HAP-1 (cell line): ENCODE results near the gene ABCB11.
A peak's percentile ranks its signal among the peaks of the same experiment; 100 is the strongest.

Experiments
- DNase-seq, 2 experiments: peaks; one replicate each; pipeline ENCODE4 v3.0.0-alpha.2; 2016 to 2020; ENCODE audit warnings: low spot score in 2 of 2
- H3K27me3 ChIP-seq: fragments of 250-450 bp; sonication (Bioruptor Pico); 2 replicates; pipeline ENCODE4 v1.5.1; 2020; ENCODE audit warnings: low read depth, mild to moderate bottlenecking, moderate library complexity
- H3K36me3 ChIP-seq: fragments of 250-450 bp; sonication (Bioruptor Pico); replicated peaks from 2 replicates; pipeline ENCODE4 v1.5.1; 2020; ENCODE audit warnings: mild to moderate bottlenecking
- H3K4me1 ChIP-seq: fragments of 250-450 bp; sonication (Bioruptor Pico); 2 replicates; pipeline ENCODE4 v1.5.1; 2020; ENCODE audit warnings: mild to moderate bottlenecking
- H3K4me3 ChIP-seq: fragments of 250-450 bp; sonication (Bioruptor Pico); 2 replicates; pipeline ENCODE4 v1.5.1; 2020; ENCODE audit warnings: mild to moderate bottlenecking, moderate library complexity
- H3K9me3 ChIP-seq: fragments of 250-450 bp; sonication (Bioruptor Pico); 2 replicates; pipeline ENCODE4 v1.5.1; 2020; ENCODE audit warnings: mild to moderate bottlenecking, moderate library complexity
- in situ Hi-C: fragments of 300-500 bp; cut with MboI; formaldehyde crosslinking; loops from 3 replicates; pipeline ENCODE4 v1.14.3; 2020; ENCODE audit warnings: low sequenced_read_pairs, inconsistent platforms, mixed read lengths

Gene ABCB11

GRCh38 chr2:168912901-168913369 is 118.2 kb downstream of the ABCB11 start:
- in situ Hi-C loops, result no loop called here
- H3K4me3 ChIP-seq, result no peak overlapping the region
- no peaks in the 10 kb centered on the region for H3K36me3 ChIP-seq
- DNase-seq, result no peak
- H3K9me3 ChIP-seq, result no peaks in the 10 kb centered on the region
- H3K4me1 ChIP-seq, result no peaks in the 10 kb centered on the region
- H3K27me3 ChIP-seq, result no peaks in the 10 kb centered on the region

GRCh38 chr2:168912466-168912865 is 118.7 kb downstream of the ABCB11 start:
- no peak for DNase-seq
- H3K27me3 ChIP-seq, result no peaks in the 10 kb centered on the region
- no peak overlapping the region for H3K4me3 ChIP-seq
- H3K9me3 ChIP-seq, result no peaks in the 10 kb centered on the region
- in situ Hi-C loops, result no loop called here
- H3K36me3 ChIP-seq, result no peaks in the 10 kb centered on the region
- H3K4me1 ChIP-seq, result peaks cover 3% of the 10 kb centered on the region

- in situ Hi-C loops, result no loop called here
- H3K4me1 ChIP-seq, result peaks cover 14% of the 10 kb centered on the region
- no peaks in the 10 kb centered on the region for H3K36me3 ChIP-seq
- H3K4me3 ChIP-seq, result no peak overlapping the region
- no peak for DNase-seq
- H3K9me3 ChIP-seq, result no peaks in the 10 kb centered on the region
- H3K27me3 ChIP-seq, result no peaks in the 10 kb centered on the region
Observed at GRCh38 chr2:168910330-168910729, 120.8 kb downstream of the ABCB11 start.

GRCh38 chr2:168907940-168908662 is 123.0 kb downstream of the ABCB11 start:
- no peak overlapping the region for H3K4me3 ChIP-seq
- H3K4me1 ChIP-seq, result peaks cover 14% of the 10 kb centered on the region
- peak in 1 of 2 experiments; percentile 9 for DNase-seq
- no peaks in the 10 kb centered on the region for H3K9me3 ChIP-seq
- in situ Hi-C loops, result no loop called here
- H3K36me3 ChIP-seq, result no peaks in the 10 kb centered on the region
- H3K27me3 ChIP-seq, result no peaks in the 10 kb centered on the region

GRCh38 chr2:168904358-168904757 is 126.8 kb downstream of the ABCB11 start:
- in situ Hi-C loops, result no loop called here
- H3K27me3 ChIP-seq, result no peaks in the 10 kb centered on the region

GRCh38 chr2:168903888-168904287 is 127.2 kb downstream of the ABCB11 start:
- no peaks in the 10 kb centered on the region for H3K9me3 ChIP-seq
- H3K4me1 ChIP-seq, result peaks cover 14% of the 10 kb centered on the region

More at GRCh38 chr2:168904358-168904757, 126.8 kb downstream of the ABCB11 start:
- H3K4me1 ChIP-seq, result peaks cover 14% of the 10 kb centered on the region
- H3K36me3 ChIP-seq, result no peaks in the 10 kb centered on the region
- no peak for DNase-seq
- no peak overlapping the region for H3K4me3 ChIP-seq
- H3K9me3 ChIP-seq, result no peaks in the 10 kb centered on the region

GRCh38 chr2:168901003-168901402 is 130.1 kb downstream of the ABCB11 start, which contains the start of gene G6PC2:
G6PC2 (plus strand) TSS chr2:168901291; CDS start chr2:168901332, 41 bp downstream.
- in situ Hi-C loops, result no loop called here
- DNase-seq, result no peak
- no peak within 1 kb of the TSS for H3K4me3 ChIP-seq
- H3K4me1 ChIP-seq, result no peaks in the 10 kb centered on the region
- H3K27me3 ChIP-seq, result no peaks in the 10 kb centered on the region
- no peaks in the 10 kb centered on the region for H3K36me3 ChIP-seq
- no peaks in the 10 kb centered on the region for H3K9me3 ChIP-seq

More at GRCh38 chr2:168903888-168904287, 127.2 kb downstream of the ABCB11 start:
- Histone ChIP-seq H3K36me3 (no peaks in the 10 kb centered on the region), H3K27me3 (no peaks in the 10 kb centered on the region), H3K4me3 (no peak overlapping the region)
- no peak for DNase-seq
- in situ Hi-C loops, result no loop called here

GRCh38 chr2:168897449-168897848 is 133.7 kb downstream of the ABCB11 start:
- Histone ChIP-seq H3K36me3 (no peaks in the 10 kb centered on the region), H3K9me3 (no peaks in the 10 kb centered on the region), H3K4me3 (no peak overlapping the region), H3K27me3 (no peaks in the 10 kb centered on the region), H3K4me1 (no peaks in the 10 kb centered on the region)
- no peak for DNase-seq
- in situ Hi-C loops, result no loop called here

GRCh38 chr2:168896783-168897182 is 134.3 kb downstream of the ABCB11 start:
- no peak for DNase-seq
- Histone ChIP-seq H3K27me3 (no peaks in the 10 kb centered on the region), H3K36me3 (no peaks in the 10 kb centered on the region), H3K4me3 (no peak overlapping the region), H3K9me3 (no peaks in the 10 kb centered on the region), H3K4me1 (no peaks in the 10 kb centered on the region)
- in situ Hi-C loops, result no loop called here

- Histone ChIP-seq H3K4me1 (peaks cover 1% of the 10 kb centered on the region; the same call in 1 of the 2 replicates), H3K27me3 (no peaks in the 10 kb centered on the region), H3K36me3 (no peaks in the 10 kb centered on the region), H3K9me3 (no peaks in the 10 kb centered on the region), H3K4me3 (no peak overlapping the region)
- no peak for DNase-seq
- in situ Hi-C loops, result no loop called here
Observed at GRCh38 chr2:168895771-168896170, 135.4 kb downstream of the ABCB11 start.

GRCh38 chr2:168894720-168895119 is 136.4 kb downstream of the ABCB11 start:
- Histone ChIP-seq H3K4me1 (peaks cover 4% of the 10 kb centered on the region; the same call in 1 of the 2 replicates), H3K9me3 (no peaks in the 10 kb centered on the region), H3K36me3 (no peaks in the 10 kb centered on the region), H3K27me3 (no peaks in the 10 kb centered on the region), H3K4me3 (no peak overlapping the region)
- in situ Hi-C loops, result no loop called here
- no peak for DNase-seq

GRCh38 chr2:168894101-168894500 is 137.0 kb downstream of the ABCB11 start:
- no peaks in the 10 kb centered on the region for H3K9me3 ChIP-seq
- no peaks in the 10 kb centered on the region for H3K27me3 ChIP-seq
- in situ Hi-C loops, result no loop called here
- H3K4me1 ChIP-seq, result peaks cover 7% of the 10 kb centered on the region; the same call in 1 of the 2 replicates
- no peaks in the 10 kb centered on the region for H3K36me3 ChIP-seq
- no peak overlapping the region for H3K4me3 ChIP-seq
- DNase-seq, result no peak

GRCh38 chr2:168892327-168892726 is 138.8 kb downstream of the ABCB11 start:
- H3K4me3 ChIP-seq, result no peak overlapping the region
- in situ Hi-C loops, result no loop called here

GRCh38 chr2:168890006-168890782 is 140.9 kb downstream of the ABCB11 start, which contains the start of gene SPC25:
SPC25 (minus strand) TSS chr2:168890430; CDS start chr2:168889519, 911 bp downstream.
- in situ Hi-C loops, result no loop called here
- DNase-seq, result peak; percentile 94 to 95

More at GRCh38 chr2:168892327-168892726, 138.8 kb downstream of the ABCB11 start:
- no peak for DNase-seq
- Histone ChIP-seq H3K9me3 (no peaks in the 10 kb centered on the region), H3K4me1 (peaks cover 8% of the 10 kb centered on the region; the same call in 1 of the 2 replicates), H3K27me3 (no peaks in the 10 kb centered on the region), H3K36me3 (peaks cover 11% of the 10 kb centered on the region)

More at GRCh38 chr2:168890006-168890782, 140.9 kb downstream of the ABCB11 start, which contains the start of gene SPC25:
- H3K4me3 ChIP-seq, result peak within 1 kb of the TSS; percentile 66
- peaks cover 23% of the 10 kb centered on the region for H3K36me3 ChIP-seq
- no peaks in the 10 kb centered on the region for H3K9me3 ChIP-seq
- H3K27me3 ChIP-seq, result no peaks in the 10 kb centered on the region
- peaks cover 8% of the 10 kb centered on the region; the same call in 1 of the 2 replicates for H3K4me1 ChIP-seq
